Gastrocnemius medialis (tissue), 4 donors: Measurements from ENCODE around the gene SIM1. TPM values are rescaled to one million over a fixed set of nuclear protein-coding genes. Genes with fewer than 3 reads are reported as not detected.
A peak's percentile ranks its signal among the peaks of the same experiment; 100 is the strongest.

Source experiments
- ATAC-seq, 2 donors: fragments of 150-250 bp; one replicate each; pipeline ENCODE4 v1.9.1; 2016
- DNase-seq, 2 donors: peaks; one replicate each; pipeline ENCODE4 v3.0.0-alpha.2; 2019
- H3K27ac ChIP-seq, 4 donors: fragments of 200-600 bp; sonication (generic); 1 replicate in 1 of 4; 2 replicates in 3 of 4; pipeline ENCODE4 v1.5.1; 2016 to 2018; ENCODE audit warnings: mild to moderate bottlenecking in 2 of 4, moderate library complexity in 1 of 4
- H3K27me3 ChIP-seq, 3 donors: fragments of 200-600 bp; sonication (generic) in 2 of 3; 1 replicate in 1 of 3; 2 replicates in 2 of 3; pipeline versions ENCODE4 v1.5.1 to v1.6.0; 2016 to 2019; ENCODE audit warnings: mild to moderate bottlenecking in 1 of 3, moderate library complexity in 1 of 3
- H3K36me3 ChIP-seq, 2 donors: fragments of 200-600 bp; sonication (generic) in 1 of 2; one replicate each; pipeline ENCODE4 v1.5.1; 2017 to 2018
- H3K4me1 ChIP-seq, 2 donors: fragments of 200-600 bp; sonication (generic) in 1 of 2; one replicate each; pipeline ENCODE4 v1.5.1; 2016 to 2017; ENCODE audit warnings: mild to moderate bottlenecking in 2 of 2
- H3K4me3 ChIP-seq, 4 donors: fragments of 200-600 bp; sonication (generic) in 3 of 4; 1 replicate in 1 of 4; 2 replicates in 3 of 4; pipeline ENCODE4 v1.5.1; 2016 to 2019; ENCODE audit warnings: mild to moderate bottlenecking in 2 of 4
- H3K9me3 ChIP-seq, 3 donors: fragments of 200-600 bp; sonication (generic) in 2 of 3; 1 replicate in 1 of 3; 2 replicates in 2 of 3; pipeline ENCODE4 v1.5.1; 2016 to 2019
- CTCF ChIP-seq, 5 experiments: fragments of 450-650 bp in 3 of 5; fragments of 200-600 bp in 2 of 5; sonication (generic) in 2 of 5; IDR thresholded peaks in 4 of 5; conservative IDR thresholded peaks in 1 of 5; 1 replicate in 4 of 5; 2 replicates in 1 of 5; pipeline ENCODE4 v1.5.1; 2016 to 2019; ENCODE audit warnings: antibody characterized with exemption in 5 of 5, mild to moderate bottlenecking in 3 of 5, moderate library complexity in 3 of 5
- POLR2A ChIP-seq, 2 donors: fragments of 450-650 bp; IDR thresholded peaks; one replicate each; pipeline ENCODE4 v1.6.1; 2017; ENCODE audit warnings: antibody characterized with exemption in 2 of 2, mild to moderate bottlenecking in 2 of 2, moderate library complexity in 2 of 2
- in situ Hi-C, 4 donors: fragments of 200-750 bp; cut with MboI; loops; one replicate each; pipeline versions ENCODE4 v1.15.0 to v1.8.0; 2017; ENCODE audit warnings: low sequenced_read_pairs in 4 of 4
- intact Hi-C: fragments of 100-400 bp; cut with DNase I; formaldehyde crosslinking; loops from one replicate; pipeline ENCODE4 v1.15.1; 2023; ENCODE audit warnings: low total_unique reads
- total RNA-seq, 4 donors: library from RNA; depleted of rRNA; stranded (reverse); fragments of >200 nt; gene quantifications; one replicate each; pipeline versions ENCODE4 v1.1.0 to v1.2.3, GENCODE V29; 2016

SIM1 gene
- total RNA-seq, 4 donors from 2014 or later: 0.19 to 1.8 (median 0.88) TPM

GRCh38 chr6:100388868-100389519, 75.7 kb downstream of the SIM1 start:
- Histone ChIP-seq H3K36me3 (no peaks in the 10 kb centered on the region), H3K9me3 (no peaks in the 10 kb centered on the region), H3K27ac (no peak overlapping the region), H3K4me3 (no peak overlapping the region), H3K4me1 (peaks cover 7 to 8% of the 10 kb centered on the region in 2 donors), H3K27me3 (no peaks in the 10 kb centered on the region)
- ATAC-seq (peak in 1 of 2 donors; percentile 47), DNase-seq (no peak)
- intact Hi-C loops (no loop called here), in situ Hi-C loops (no loop called here)
- TF ChIP-seq CTCF (IDR thresholded peaks at IDR 0.05 in 4 of 5, conservative IDR thresholded peaks at IDR 0.05 in 1 of 5) (no peak), POLR2A (IDR thresholded peaks at IDR 0.05) (no peak)

GRCh38 chr6:100382767-100383195, 81.9 kb downstream of the SIM1 start:
- Histone ChIP-seq H3K4me3 (no peak overlapping the region), H3K36me3 (no peaks in the 10 kb centered on the region), H3K9me3 (no peaks in the 10 kb centered on the region), H3K4me1 (no peaks in the 10 kb centered on the region), H3K27me3 (no peaks in the 10 kb centered on the region), H3K27ac (no peak overlapping the region)
- no peak for ATAC-seq
- no peak for DNase-seq
- TF ChIP-seq CTCF (IDR thresholded peaks at IDR 0.05 in 4 of 5, conservative IDR thresholded peaks at IDR 0.05 in 1 of 5): no peak
- no peak for TF ChIP-seq POLR2A (IDR thresholded peaks at IDR 0.05)
- in situ Hi-C loops (no loop called here), intact Hi-C loops (no loop called here)

- in situ Hi-C loops: no loop called here
- Histone ChIP-seq H3K27ac (no peak overlapping the region), H3K27me3 (no peaks in the 10 kb centered on the region), H3K36me3 (no peaks in the 10 kb centered on the region), H3K4me3 (no peak overlapping the region), H3K9me3 (no peaks in the 10 kb centered on the region), H3K4me1 (no peaks in the 10 kb centered on the region)
- TF ChIP-seq POLR2A (IDR thresholded peaks at IDR 0.05) (no peak), CTCF (IDR thresholded peaks at IDR 0.05 in 4 of 5, conservative IDR thresholded peaks at IDR 0.05 in 1 of 5) (no peak)
- DNase-seq (no peak), ATAC-seq (no peak)
- intact Hi-C loops: no loop called here
Measured at GRCh38 chr6:100382031-100382430, 82.7 kb downstream of the SIM1 start.

GRCh38 chr6:100381111-100381510, 83.6 kb downstream of the SIM1 start:
- Histone ChIP-seq H3K4me3 (no peak overlapping the region), H3K36me3 (no peaks in the 10 kb centered on the region), H3K9me3 (no peaks in the 10 kb centered on the region), H3K27me3 (no peaks in the 10 kb centered on the region), H3K4me1 (no peaks in the 10 kb centered on the region), H3K27ac (no peak overlapping the region)
- intact Hi-C loops (no loop called here), in situ Hi-C loops (no loop called here)
- ATAC-seq (no peak), DNase-seq (no peak)
- TF ChIP-seq POLR2A (IDR thresholded peaks at IDR 0.05) (no peak), CTCF (IDR thresholded peaks at IDR 0.05 in 4 of 5, conservative IDR thresholded peaks at IDR 0.05 in 1 of 5) (no peak)

GRCh38 chr6:100379386-100379785, 85.3 kb downstream of the SIM1 start:
- Histone ChIP-seq H3K27ac (no peak overlapping the region), H3K27me3 (no peaks in the 10 kb centered on the region), H3K36me3 (no peaks in the 10 kb centered on the region), H3K4me3 (no peak overlapping the region), H3K4me1 (no peaks in the 10 kb centered on the region), H3K9me3 (no peaks in the 10 kb centered on the region)
- TF ChIP-seq CTCF (IDR thresholded peaks at IDR 0.05 in 4 of 5, conservative IDR thresholded peaks at IDR 0.05 in 1 of 5) (no peak), POLR2A (IDR thresholded peaks at IDR 0.05) (no peak)
- ATAC-seq: no peak
- no peak for DNase-seq
- in situ Hi-C loops (no loop called here), intact Hi-C loops (no loop called here)
